Esophagus squamous epithelium (tissue), 4 donors: ENCODE measurements around the gene BRME1.

Experiments
- POLR2A ChIP-seq, 4 donors: fragments of 450-650 bp; IDR thresholded peaks; one replicate each; pipeline ENCODE4 v1.6.1; 2017; ENCODE audit warnings: antibody characterized with exemption in 4 of 4, mild to moderate bottlenecking in 4 of 4, moderate library complexity in 3 of 4
- TF ChIP-seq, protein P1 (sequence below), 6 experiments: fragments of 450-650 bp in 4 of 6; fragments of 200-600 bp in 2 of 6; sonication (generic) in 2 of 6; IDR thresholded peaks; one replicate each; pipeline ENCODE4 v1.5.1; 2016 to 2019; ENCODE audit warnings: antibody characterized with exemption in 6 of 6, mild to moderate bottlenecking in 4 of 6, moderate library complexity in 4 of 6

DNA sequence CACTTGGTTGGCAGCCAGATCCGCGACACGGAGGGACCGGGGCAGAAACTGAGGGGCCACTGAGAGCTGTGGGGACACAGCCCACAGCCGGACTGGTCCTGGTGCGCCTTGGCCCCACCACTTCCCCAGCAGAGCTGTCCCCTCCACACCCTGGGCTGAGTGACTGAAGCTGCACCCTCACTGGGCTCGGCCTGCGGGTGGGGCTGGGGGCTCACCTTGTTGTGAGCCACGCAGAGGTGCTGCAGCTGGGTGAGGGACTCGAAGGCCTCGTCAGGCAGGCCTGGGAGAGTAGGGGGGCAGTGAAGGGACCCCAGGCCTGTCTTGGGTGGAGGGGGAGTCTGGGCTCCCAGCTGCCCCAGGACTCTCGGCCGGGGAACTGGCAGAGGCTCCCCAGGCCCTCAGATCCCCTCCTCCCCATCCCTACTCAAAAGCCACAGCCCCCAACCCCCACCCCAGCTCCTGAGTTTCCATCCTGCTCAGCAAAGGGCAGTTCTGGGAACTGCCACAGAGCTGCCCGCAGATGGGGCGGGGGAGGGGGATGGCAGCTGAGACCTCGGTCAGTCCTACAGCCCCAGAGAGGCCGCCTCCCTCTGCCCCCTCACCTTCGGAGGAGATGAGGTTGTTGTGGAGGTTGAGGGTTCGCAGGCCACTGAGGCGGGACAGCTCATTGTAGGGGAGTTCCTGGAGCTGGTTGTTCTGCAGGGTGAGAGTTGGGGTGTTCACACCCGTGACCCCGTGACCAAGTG is 30.0 kb upstream of the BRME1 start:
- TF ChIP-seq, protein P1, sequence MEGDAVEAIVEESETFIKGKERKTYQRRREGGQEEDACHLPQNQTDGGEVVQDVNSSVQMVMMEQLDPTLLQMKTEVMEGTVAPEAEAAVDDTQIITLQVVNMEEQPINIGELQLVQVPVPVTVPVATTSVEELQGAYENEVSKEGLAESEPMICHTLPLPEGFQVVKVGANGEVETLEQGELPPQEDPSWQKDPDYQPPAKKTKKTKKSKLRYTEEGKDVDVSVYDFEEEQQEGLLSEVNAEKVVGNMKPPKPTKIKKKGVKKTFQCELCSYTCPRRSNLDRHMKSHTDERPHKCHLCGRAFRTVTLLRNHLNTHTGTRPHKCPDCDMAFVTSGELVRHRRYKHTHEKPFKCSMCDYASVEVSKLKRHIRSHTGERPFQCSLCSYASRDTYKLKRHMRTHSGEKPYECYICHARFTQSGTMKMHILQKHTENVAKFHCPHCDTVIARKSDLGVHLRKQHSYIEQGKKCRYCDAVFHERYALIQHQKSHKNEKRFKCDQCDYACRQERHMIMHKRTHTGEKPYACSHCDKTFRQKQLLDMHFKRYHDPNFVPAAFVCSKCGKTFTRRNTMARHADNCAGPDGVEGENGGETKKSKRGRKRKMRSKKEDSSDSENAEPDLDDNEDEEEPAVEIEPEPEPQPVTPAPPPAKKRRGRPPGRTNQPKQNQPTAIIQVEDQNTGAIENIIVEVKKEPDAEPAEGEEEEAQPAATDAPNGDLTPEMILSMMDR (IDR thresholded peaks at IDR 0.05) = no peak
- TF ChIP-seq POLR2A (IDR thresholded peaks at IDR 0.05) = no peak
